Smooth muscle cell (in vitro differentiated cells): Measurements from ENCODE around the gene GLB1L. TPM values are rescaled to one million over a fixed set of nuclear protein-coding genes. Genes with fewer than 3 reads are reported as not detected.

Experiments
- DNase-seq: peaks from one replicate; lab custom pipeline; 2025; ENCODE audit not compliant: unreplicated experiment; lab: John Stamatoyannopoulos, UW
- H2AFZ ChIP-seq: fragments of 200-600 bp; sonication (generic); 2 replicates; pipeline ENCODE4 v1.6.0; 2016; ENCODE audit warnings: antibody characterized with exemption, low read depth, mild to moderate bottlenecking
- H3F3A ChIP-seq: fragments of 200-600 bp; sonication (generic); 2 replicates; pipeline ENCODE4 v1.6.0; 2017; ENCODE audit warnings: antibody characterized with exemption, low read depth
- H3K27ac ChIP-seq: fragments of 200-600 bp; sonication (generic); 2 replicates; pipeline ENCODE4 v1.5.1; 2016; ENCODE audit warnings: low read depth, mild to moderate bottlenecking
- H3K27me3 ChIP-seq: fragments of 200-600 bp; sonication (generic); 2 replicates; pipeline ENCODE4 v1.6.1; 2016; ENCODE audit warnings: low read depth, mild to moderate bottlenecking
- H3K36me3 ChIP-seq: fragments of 200-600 bp; sonication (generic); 2 replicates; pipeline ENCODE4 v1.5.1; 2016; ENCODE audit warnings: low read depth
- H3K4me1 ChIP-seq: fragments of 200-600 bp; sonication (generic); 2 replicates; pipeline ENCODE4 v1.5.1; 2016; ENCODE audit warnings: low read depth
- H3K4me2 ChIP-seq: fragments of 200-600 bp; sonication (generic); 2 replicates; pipeline ENCODE4 v1.6.0; 2016; ENCODE audit warnings: mild to moderate bottlenecking
- H3K4me3 ChIP-seq: fragments of 200-600 bp; sonication (generic); 2 replicates; pipeline ENCODE4 v1.5.1; 2016; ENCODE audit warnings: mild to moderate bottlenecking
- H3K79me2 ChIP-seq: fragments of 200-600 bp; sonication (generic); 2 replicates; pipeline ENCODE4 v1.6.0; 2016; ENCODE audit warnings: low read depth, mild to moderate bottlenecking
- H3K9ac ChIP-seq: fragments of 200-600 bp; sonication (generic); 2 replicates; pipeline ENCODE4 v1.6.0; 2016; ENCODE audit warnings: low read depth
- H3K9me3 ChIP-seq: fragments of 200-600 bp; sonication (generic); replicated peaks from 2 replicates; pipeline ENCODE4 v1.5.1; 2016; ENCODE audit warnings: low read depth
- H4K20me1 ChIP-seq: fragments of 200-600 bp; sonication (generic); 2 replicates; pipeline ENCODE4 v1.6.0; 2016; ENCODE audit warnings: low read depth
- WGBS: methylation state at CpG from one replicate; pipeline ENCODE4 v1.1.7; 2016; ENCODE audit warnings: low lambda C conversion rate; 5-methylcytosine and 5-hydroxymethylcytosine counted together
- polyA plus RNA-seq: library from polyadenylated mRNA; unstranded; fragments of >200 nt; fragmentation: Nextera tagmentation; extraction: Ambion mirVana; gene quantifications from 2 replicates; pipeline ENCODE4 v1.2.1, GENCODE V29; 2016
- total RNA-seq: library from RNA; depleted of rRNA; stranded (reverse); fragments of >200 nt; gene quantifications from 2 replicates; pipeline ENCODE4 v1.2.3, GENCODE V29; 2014
- TF ChIP-seq, protein P1 (sequence below): fragments of 200-600 bp; sonication (generic); IDR thresholded peaks from 2 replicates; pipeline ENCODE4 v1.5.1; 2017; ENCODE audit warnings: borderline replicate concordance, mild to moderate bottlenecking, antibody characterized with exemption; ENCODE audit not compliant: insufficient read depth, poor library complexity, severe bottlenecking

The GLB1L gene
- total and polyA plus RNA-seq, 2 experiments from 2014 or later = 4.1 to 26.4 TPM

DNA sequence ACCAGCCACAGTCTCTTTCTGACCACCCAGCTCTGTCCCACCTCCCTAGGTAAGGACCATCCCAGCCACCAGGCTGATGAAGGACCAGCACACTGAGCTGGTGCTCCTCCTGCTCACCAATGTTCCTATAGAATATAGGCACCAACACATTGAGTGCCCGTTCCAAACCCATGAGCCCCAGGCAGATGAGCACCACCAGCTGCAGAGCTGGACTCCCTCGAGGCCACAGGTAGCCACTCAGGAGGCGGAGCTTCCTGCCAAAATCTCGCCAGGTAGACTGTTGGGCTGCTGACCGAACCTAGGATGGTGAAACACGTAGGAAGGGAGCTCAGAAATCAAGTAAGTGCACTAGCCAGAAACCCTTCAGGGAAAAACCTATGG lies 28.7 kb downstream of the GLB1L start:
- Histone ChIP-seq H3K36me3 (no peaks in the 10 kb centered on the region), H3K9ac (no peak overlapping the region), H3K27me3 (no peaks in the 10 kb centered on the region), H3K4me2 (no peak overlapping the region), H3K4me3 (no peak overlapping the region), H3K4me1 (peaks cover 7% of the 10 kb centered on the region), H3K9me3 (no peaks in the 10 kb centered on the region), H4K20me1 (no peaks in the 10 kb centered on the region), H3F3A (peaks cover 14% of the 10 kb centered on the region), H2AFZ (no peak overlapping the region), H3K79me2 (peaks cover 10% of the 10 kb centered on the region), H3K27ac (no peak overlapping the region)
- no peak for DNase-seq
- TF ChIP-seq, protein P1, sequence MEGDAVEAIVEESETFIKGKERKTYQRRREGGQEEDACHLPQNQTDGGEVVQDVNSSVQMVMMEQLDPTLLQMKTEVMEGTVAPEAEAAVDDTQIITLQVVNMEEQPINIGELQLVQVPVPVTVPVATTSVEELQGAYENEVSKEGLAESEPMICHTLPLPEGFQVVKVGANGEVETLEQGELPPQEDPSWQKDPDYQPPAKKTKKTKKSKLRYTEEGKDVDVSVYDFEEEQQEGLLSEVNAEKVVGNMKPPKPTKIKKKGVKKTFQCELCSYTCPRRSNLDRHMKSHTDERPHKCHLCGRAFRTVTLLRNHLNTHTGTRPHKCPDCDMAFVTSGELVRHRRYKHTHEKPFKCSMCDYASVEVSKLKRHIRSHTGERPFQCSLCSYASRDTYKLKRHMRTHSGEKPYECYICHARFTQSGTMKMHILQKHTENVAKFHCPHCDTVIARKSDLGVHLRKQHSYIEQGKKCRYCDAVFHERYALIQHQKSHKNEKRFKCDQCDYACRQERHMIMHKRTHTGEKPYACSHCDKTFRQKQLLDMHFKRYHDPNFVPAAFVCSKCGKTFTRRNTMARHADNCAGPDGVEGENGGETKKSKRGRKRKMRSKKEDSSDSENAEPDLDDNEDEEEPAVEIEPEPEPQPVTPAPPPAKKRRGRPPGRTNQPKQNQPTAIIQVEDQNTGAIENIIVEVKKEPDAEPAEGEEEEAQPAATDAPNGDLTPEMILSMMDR = no peak
- 90% methylated on average over 6 of the region's 6 CpGs for WGBS

DNA sequence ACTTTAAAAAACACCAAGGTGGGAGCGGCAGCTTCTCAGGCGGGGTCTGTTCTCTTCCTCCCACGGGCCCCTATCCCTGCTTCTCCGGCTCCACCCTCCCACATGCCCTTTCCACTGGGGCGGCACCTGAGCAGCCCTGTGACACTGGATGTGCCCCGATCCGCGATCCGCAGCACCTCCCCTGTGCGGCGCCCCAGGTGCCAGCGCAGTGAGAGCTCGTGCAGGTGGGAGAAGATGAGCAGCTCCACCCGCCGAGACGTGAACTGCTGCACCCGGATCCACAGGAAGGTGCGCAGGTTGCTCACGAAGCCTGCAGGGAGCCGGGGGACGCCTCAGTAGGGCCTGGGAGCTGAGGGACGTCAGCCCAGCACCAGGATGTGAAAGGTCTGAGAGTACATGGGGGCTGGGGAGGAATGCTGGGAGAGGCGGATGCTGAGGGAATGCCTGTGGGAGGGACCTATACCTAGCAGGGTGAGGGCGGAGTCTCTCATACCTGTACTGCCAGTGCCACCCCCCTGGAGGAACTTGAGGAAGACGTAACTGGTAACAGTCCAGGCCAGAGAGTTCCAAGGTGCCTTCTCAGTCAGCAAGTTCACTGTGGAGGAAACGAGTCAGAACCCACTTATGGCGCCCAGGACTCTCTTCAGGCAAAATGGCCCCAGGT lies 29.2 kb downstream of the GLB1L start:
- H3K4me3 ChIP-seq = no peak overlapping the region
- H2AFZ ChIP-seq = no peak overlapping the region
- no peaks in the 10 kb centered on the region for H3K27me3 ChIP-seq
- DNase-seq = no peak
- 98% methylated on average over 27 of the region's 27 CpGs for WGBS
- TF ChIP-seq, protein P1 = no peak
- H3K4me1 ChIP-seq = peaks cover 7% of the 10 kb centered on the region
- H3K36me3 ChIP-seq = no peaks in the 10 kb centered on the region
- no peak overlapping the region for H3K4me2 ChIP-seq
- H3K27ac ChIP-seq = no peak overlapping the region
- H4K20me1 ChIP-seq = no peaks in the 10 kb centered on the region
- no peak overlapping the region for H3K9ac ChIP-seq
- H3K79me2 ChIP-seq = peaks cover 10% of the 10 kb centered on the region
- H3F3A ChIP-seq = peaks cover 14% of the 10 kb centered on the region
- no peaks in the 10 kb centered on the region for H3K9me3 ChIP-seq

DNA sequence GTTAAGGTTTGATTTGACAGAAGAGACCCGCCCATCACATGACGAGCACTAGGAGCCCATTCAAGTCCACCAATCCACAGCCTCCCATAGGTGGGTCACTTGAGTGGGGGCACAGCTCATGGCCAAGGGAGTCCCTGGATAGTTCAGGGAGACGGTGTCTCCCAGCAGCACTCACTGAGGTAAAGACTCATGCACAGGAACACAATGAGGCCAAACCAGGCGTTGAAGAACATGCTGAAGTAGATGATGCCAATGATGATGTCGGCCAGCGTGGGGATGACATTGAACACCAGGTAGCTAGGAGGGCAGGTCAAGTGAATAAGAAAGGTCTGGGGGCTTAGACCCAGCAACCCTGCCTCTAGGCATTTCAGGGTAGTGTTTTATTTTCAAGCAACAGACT lies 30.5 kb downstream of the GLB1L start:
- TF ChIP-seq, protein P1 = no peak
- H3K27ac ChIP-seq = no peak overlapping the region
- H4K20me1 ChIP-seq = no peaks in the 10 kb centered on the region
- no peak overlapping the region for H3K4me3 ChIP-seq
- no peak overlapping the region for H3K9ac ChIP-seq
- no peaks in the 10 kb centered on the region for H3K9me3 ChIP-seq
- H2AFZ ChIP-seq = no peak overlapping the region
- no peak overlapping the region for H3K4me2 ChIP-seq
- 98% methylated on average over 6 of the region's 6 CpGs for WGBS
- H3F3A ChIP-seq = peaks cover 14% of the 10 kb centered on the region
- H3K4me1 ChIP-seq = peaks cover 7% of the 10 kb centered on the region
- H3K36me3 ChIP-seq = no peaks in the 10 kb centered on the region
- H3K27me3 ChIP-seq = no peaks in the 10 kb centered on the region
- peaks cover 10% of the 10 kb centered on the region for H3K79me2 ChIP-seq
- no peak for DNase-seq

DNA sequence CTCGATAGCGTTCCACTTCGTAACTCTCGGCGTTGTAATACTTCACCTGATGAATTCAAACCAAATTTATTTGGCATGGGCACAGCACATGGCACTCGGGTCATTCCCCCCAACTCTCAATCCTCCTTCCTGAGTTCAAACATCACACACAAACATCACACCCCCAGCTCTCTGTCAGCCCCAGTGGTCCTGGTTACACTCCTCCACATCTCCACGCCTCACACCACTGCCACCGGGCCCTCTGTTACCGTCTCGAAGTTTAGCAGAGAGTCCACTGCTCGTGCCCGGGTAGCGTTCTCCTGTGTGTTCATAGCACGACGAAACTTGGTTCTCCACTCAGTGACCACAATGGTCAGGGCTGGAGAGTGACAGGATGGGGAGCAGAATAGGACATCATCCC lies 31.1 kb downstream of the GLB1L start:
- H3K4me3 ChIP-seq = no peak overlapping the region
- H3K4me1 ChIP-seq = peaks cover 5% of the 10 kb centered on the region
- no peaks in the 10 kb centered on the region for H3K27me3 ChIP-seq
- H3K79me2 ChIP-seq = peaks cover 10% of the 10 kb centered on the region
- no peaks in the 10 kb centered on the region for H3K36me3 ChIP-seq
- H3K9ac ChIP-seq = no peak overlapping the region
- WGBS = 99% methylated on average over 15 of the region's 15 CpGs
- H3K27ac ChIP-seq = no peak overlapping the region
- peaks cover 8% of the 10 kb centered on the region for H3F3A ChIP-seq
- no peaks in the 10 kb centered on the region for H4K20me1 ChIP-seq
- no peak for DNase-seq
- H3K4me2 ChIP-seq = no peak overlapping the region
- H3K9me3 ChIP-seq = no peaks in the 10 kb centered on the region
- TF ChIP-seq, protein P1 = no peak
- no peak overlapping the region for H2AFZ ChIP-seq
